Melanocyte of skin (primary cell): ENCODE data around the gene DCAF11. TPM values are rescaled to one million over a fixed set of nuclear protein-coding genes. Genes with fewer than 3 reads are reported as not detected.

ENCODE experiments used
- small RNA-seq, 2 donors: library from RNA; depleted of rRNA; stranded (forward); fragments of <200 nt; gene quantifications; one replicate each; pipeline ENCODE3, GENCODE V24; 2012
- total RNA-seq, 2 donors: library from RNA; depleted of rRNA; stranded (reverse); fragments of >200 nt; gene quantifications; 2 replicates each; pipeline ENCODE4 v1.2.3, GENCODE V29; 2012

The DCAF11 gene
- 10 to 100 TPM; 74.3 to 83.3 TPM for total RNA-seq

DNA sequence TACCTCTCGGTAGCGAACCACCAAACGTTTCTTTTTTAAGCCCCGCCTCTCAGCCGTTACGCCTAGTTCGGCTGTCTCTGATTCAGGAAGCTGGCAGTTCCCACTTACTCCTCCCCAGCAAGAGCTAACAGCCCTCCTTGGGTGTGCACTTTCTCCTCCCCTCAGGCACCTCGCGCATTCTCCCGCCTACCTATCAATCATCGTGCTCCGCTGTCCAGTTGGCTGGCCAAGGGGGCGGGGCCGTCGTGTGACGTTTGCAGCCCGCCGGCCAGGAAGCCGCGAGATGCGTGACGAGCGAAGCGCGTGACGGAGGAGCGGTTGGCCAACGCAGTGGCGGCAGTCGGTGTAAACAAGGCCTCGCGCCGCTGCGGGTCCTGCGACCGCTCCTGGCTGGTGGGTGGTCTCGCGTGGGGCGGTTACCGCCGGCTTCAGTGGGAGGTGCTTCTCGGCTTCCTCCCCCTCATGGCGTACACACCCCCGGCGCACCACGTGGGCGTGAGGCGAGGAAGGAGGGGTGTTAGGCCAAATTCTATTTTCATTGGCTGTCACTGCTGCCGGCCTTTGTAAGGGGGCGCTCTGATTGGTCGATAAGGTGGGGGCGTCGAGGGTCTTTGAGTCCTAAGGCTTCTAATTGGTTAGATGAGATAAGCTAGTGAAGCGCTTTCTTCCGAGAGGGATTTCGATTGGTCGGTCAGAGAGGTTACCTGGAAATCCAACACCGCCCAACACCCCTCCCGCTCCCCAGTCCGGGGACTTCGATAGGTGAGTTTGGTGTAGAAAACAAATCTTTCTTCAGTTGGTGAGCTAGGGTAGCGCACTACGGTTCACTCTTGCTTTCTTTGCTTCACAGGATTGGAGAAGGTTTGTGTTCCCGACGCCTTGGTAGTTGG, at the start of gene DCAF11, which contains the start of gene NRL:
Gene DCAF11, plus strand, starts transcription at position 246 of the 890 bp plus-strand sequence. CDS start 818 bp downstream, outside the sequence.
Gene NRL, minus strand, starts transcription at position 418 of the 890 bp plus-strand sequence. CDS start 32,101 bp downstream, outside the sequence.

DNA sequence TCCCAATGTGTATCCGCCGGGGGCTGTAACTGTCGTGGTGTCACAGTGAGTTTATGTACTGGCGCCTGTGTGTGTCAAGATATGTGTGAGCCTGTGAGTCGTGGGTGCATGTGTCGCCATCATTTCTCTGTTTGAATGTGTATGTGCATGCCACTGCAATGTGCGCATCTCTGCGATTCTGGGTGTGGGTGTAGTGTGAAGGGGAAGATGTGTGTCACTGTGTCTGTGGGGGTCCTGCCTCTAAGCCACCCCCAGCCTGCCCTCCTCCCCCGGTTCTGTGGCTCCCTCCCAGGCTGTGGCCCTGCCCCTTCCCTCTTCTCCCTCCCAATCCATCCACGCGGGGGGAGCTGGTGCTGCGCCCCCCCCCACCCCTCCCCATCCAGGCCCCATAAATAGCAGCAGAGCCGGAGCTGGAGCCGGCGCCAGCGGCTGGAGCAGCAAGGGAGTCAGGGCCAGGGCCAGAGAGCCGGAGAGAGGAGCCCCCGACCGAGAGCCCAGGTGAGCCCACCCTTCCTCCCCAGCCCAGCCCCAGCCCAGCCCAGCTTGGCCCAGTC, 43.4 kb upstream of the DCAF11 start, which contains the start of gene CPNE6:
Gene CPNE6, plus strand, starts transcription at position 419 of the 554 bp plus-strand sequence. CDS start 1,375 bp downstream, outside the sequence.

DNA sequence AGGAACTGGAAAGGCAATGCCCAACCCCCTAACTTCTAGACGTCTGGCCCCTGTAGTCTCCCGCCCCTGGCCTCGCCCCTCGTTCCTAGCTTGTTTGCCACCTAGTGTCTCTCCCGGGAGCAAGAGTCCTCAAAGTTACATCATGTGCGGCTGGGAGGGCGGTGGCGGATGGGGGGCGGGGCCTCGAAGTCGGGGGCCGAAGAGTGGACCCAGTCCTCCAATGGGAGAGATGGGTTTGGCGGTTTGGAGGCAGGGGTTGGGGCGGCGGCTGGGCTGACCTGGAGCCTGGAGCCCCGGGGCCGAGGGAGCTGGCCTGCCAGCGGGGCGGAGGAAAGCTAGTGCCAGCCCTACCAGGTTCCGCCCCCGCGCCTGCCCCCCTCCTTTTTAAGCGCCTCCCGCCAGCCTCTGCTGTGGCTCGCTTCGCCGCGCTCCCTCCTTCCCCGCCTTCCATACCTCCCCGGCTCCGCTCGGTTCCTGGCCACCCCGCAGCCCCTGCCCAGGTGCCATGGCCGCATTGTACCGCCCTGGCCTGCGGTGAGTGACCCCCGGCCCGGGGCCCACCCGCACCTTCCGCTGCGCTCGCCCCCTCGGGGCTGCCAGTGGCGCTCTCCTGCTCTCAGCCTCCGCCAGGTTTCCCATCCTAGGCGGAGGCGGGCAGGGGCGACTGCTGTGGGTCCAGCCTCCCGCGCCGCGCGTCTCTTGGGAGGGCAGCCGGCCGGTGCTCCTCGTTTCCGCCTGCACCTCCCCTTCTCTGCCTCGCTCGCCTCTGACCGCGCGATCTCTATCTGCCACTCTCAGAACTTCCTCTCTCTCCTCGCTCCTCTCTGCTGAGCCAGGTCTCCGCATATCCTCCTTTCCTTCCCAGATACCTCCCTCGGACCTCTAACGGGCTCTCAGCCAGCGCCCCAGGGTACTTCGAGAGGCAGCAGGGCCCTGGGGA, 20.4 kb upstream of the DCAF11 start, which contains the start of gene PCK2:
Gene PCK2, plus strand, starts transcription at position 411 of the 940 bp plus-strand sequence. Its CDS starts 95 bp downstream, at position 506.

GRCh38 chr14:24130380-24130716, 15.8 kb downstream of the DCAF11 start, which contains the start of gene FITM1:
TSS of gene FITM1 (plus strand) at chr14:24130659. CDS start at chr14:24131564, 905 bp downstream.

GRCh38 chr14:24135834-24136683, 21.5 kb downstream of the DCAF11 start, which contains the start of gene PSME1:
TSS of gene PSME1 (plus strand) at chr14:24136194. CDS start at chr14:24136263, 69 bp downstream.

GRCh38 chr14:24141097-24141880, 26.7 kb downstream of the DCAF11 start, which contains the start of gene EMC9:
TSS of gene EMC9 (minus strand) at chr14:24141591. CDS start at chr14:24141304, 287 bp downstream.

DNA sequence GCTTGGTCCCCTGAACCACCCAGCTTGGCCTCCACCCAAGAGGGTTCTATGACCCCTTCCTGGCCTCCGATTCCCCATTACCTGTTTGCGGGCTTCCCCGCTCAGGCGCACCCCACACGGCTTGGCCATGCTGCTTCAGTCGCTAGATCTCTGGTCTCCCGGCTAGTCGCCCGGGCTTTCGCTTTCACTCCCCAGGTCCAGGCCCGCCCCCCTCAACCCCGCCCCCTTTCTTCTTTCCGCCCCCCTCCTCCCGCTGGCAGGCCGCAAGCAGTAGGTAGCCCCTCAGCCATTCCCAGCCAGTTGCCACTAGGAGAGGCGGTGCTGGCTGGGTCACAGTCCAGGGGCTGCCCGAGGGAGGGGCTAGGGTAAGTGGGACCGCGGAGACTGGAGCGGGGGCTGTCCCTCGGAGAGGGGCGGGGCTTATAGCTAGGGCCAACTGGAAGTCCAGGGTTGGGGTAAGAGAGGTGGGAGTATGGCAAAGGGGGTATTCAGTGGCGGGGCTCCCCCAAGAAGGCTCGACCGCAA, 31.9 kb downstream of the DCAF11 start, which contains the start of gene PSME2:
Gene PSME2, minus strand, starts transcription at position 158 of the 525 bp plus-strand sequence. Its CDS starts 29 bp downstream, at position 129.

GRCh38 chr14:24146978-24147760, 32.6 kb downstream of the DCAF11 start, which contains the start of gene RNF31:
TSS of gene RNF31 (plus strand) at chr14:24147498. CDS start at chr14:24147699, 201 bp downstream.

GRCh38 chr14:24160850-24161804, 46.5 kb downstream of the DCAF11 start, which contains the start of gene IRF9:
TSS of gene IRF9 (plus strand) at chr14:24161265. CDS start at chr14:24162145, 880 bp downstream.

DNA sequence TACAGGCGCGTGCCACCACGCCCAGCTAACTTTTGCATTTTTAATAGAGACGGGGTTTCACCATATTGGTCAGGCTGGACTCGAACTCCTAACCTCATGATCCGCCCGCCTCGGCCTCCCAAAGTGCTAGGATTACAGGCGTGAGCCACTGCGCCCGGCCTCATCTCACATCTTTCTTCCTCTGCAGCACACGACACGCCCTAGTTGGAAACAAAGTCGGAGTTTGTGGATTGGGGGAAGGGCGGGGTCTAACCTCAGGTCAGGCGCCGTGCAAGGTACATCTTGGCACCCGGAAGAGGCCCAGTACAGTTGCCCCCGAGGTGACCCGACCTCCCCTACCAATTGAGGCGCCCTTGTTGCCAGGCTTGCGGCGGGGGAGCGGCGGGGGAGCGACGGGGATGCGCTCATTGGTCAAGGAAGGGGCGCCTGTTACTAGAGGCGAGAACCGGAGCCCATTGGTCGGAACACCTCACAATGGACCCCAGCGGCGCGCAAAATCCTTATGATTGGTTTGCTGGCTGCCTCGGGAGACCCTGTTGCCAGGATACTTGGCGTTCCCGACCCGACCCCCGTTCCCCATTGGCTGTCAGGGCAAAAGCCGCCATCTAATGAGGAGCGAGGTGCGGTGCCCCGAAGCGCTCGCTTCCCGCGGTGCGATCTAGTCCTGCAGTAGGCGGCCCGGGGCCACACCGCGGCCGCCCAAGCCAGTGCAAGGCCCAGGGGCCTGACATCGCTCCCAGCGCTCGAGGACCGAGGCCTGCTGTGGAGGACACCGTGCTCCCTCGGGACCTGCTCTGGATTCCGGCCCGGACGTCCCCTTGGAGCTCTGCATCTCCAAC, 57.1 kb downstream of the DCAF11 start, which contains the start of gene REC8:
Gene REC8, plus strand, starts transcription at position 659 of the 839 bp plus-strand sequence. CDS start 473 bp downstream, outside the sequence.

Small RNA genes lying within 50 kb of the gene (small RNA-seq; reads per million reads assigned to genes)
- 0 to 0.26 reads per million in 2 donors for gene IRF9
- 0.04 to 0.41 reads per million in 2 donors for gene RNA5SP383

Other genes with a start within 250 kb of the DCAF11 start
- gene DHRS4, start 161.0 kb upstream of the DCAF11 start, total RNA-seq, result 10 to 100 TPM; 30.6 to 34.4 TPM
- 10 to 100 TPM in 1 of 2 donors, 1 to 10 TPM in 1; 8.9 to 11.7 TPM for gene DHRS4L2, start 125.8 kb upstream of the DCAF11 start, total RNA-seq
- 1 to 10 TPM in 1 of 2 donors, under 1 TPM in 1; 1.00 to 1.7 TPM for gene CARMIL3, start 62.8 kb upstream of the DCAF11 start, total RNA-seq
- not detected for gene CPNE6, start 43.2 kb upstream of the DCAF11 start, total RNA-seq
- gene PCK2, start 20.5 kb upstream of the DCAF11 start, total RNA-seq, result 10 to 100 TPM in 1 of 2 donors, 1 to 10 TPM in 1; 9.3 to 16.7 TPM
- 1 to 10 TPM; 1.7 to 2.0 TPM for gene NRL, start 172 bp downstream of the DCAF11 start, total RNA-seq
- under 1 TPM in 1 of 2 donors, not detected in 1; 0.34 TPM for gene FITM1, start 15.9 kb downstream of the DCAF11 start, total RNA-seq
- gene PSME1, start 21.4 kb downstream of the DCAF11 start, total RNA-seq, result 100 to 1,000 TPM; 116 TPM
- gene EMC9, start 26.8 kb downstream of the DCAF11 start, total RNA-seq, result 10 to 100 TPM; 16.9 to 18.6 TPM
- gene PSME2, start 31.8 kb downstream of the DCAF11 start, total RNA-seq, result 100 to 1,000 TPM; 163 to 168 TPM
- 10 to 100 TPM; 58.8 to 76.9 TPM for gene RNF31, start 32.7 kb downstream of the DCAF11 start, total RNA-seq
- 100 to 1,000 TPM; 161 to 192 TPM for gene IRF9, start 46.5 kb downstream of the DCAF11 start, total RNA-seq
- gene REC8, start 57.3 kb downstream of the DCAF11 start, total RNA-seq, result 10 to 100 TPM in 1 of 2 donors, 1 to 10 TPM in 1; 8.9 to 29.0 TPM
- 10 to 100 TPM; 38.2 to 69.3 TPM for gene IPO4, start 74.0 kb downstream of the DCAF11 start, total RNA-seq
- gene TM9SF1, start 80.7 kb downstream of the DCAF11 start, total RNA-seq, result 10 to 100 TPM; 57.6 to 60.9 TPM
- not detected for gene TSSK4, start 90.9 kb downstream of the DCAF11 start, total RNA-seq
- gene CHMP4A, start 98.7 kb downstream of the DCAF11 start, total RNA-seq, result 10 to 100 TPM in 1 of 2 donors, 1 to 10 TPM in 1; 8.3 to 12.4 TPM
- gene MDP1, start 101.3 kb downstream of the DCAF11 start, total RNA-seq, result 1 to 10 TPM; 3.3 to 7.9 TPM
- 10 to 100 TPM; 80.2 to 96.6 TPM for gene NEDD8, start 117.6 kb downstream of the DCAF11 start, total RNA-seq
- gene GMPR2, start 118.2 kb downstream of the DCAF11 start, total RNA-seq, result 10 to 100 TPM; 39.9 to 64.6 TPM
- gene TINF2, start 127.8 kb downstream of the DCAF11 start, total RNA-seq, result 10 to 100 TPM; 44.6 to 52.7 TPM
- gene TGM1, start 148.4 kb downstream of the DCAF11 start, total RNA-seq, result under 1 TPM in 1 of 2 donors, not detected in 1; 0.34 TPM
- 10 to 100 TPM; 38.5 to 41.0 TPM for gene RABGGTA, start 156.8 kb downstream of the DCAF11 start, total RNA-seq
- 10 to 100 TPM; 11.0 to 20.3 TPM for gene DHRS1, start 185.0 kb downstream of the DCAF11 start, total RNA-seq
- 10 to 100 TPM; 23.1 to 28.3 TPM for gene NOP9, start 185.1 kb downstream of the DCAF11 start, total RNA-seq
- 1 to 10 TPM; 1.7 to 2.4 TPM for gene CIDEB, start 193.2 kb downstream of the DCAF11 start, total RNA-seq
- gene LTB4R2, start 195.4 kb downstream of the DCAF11 start, total RNA-seq, result 1 to 10 TPM; 3.3 to 4.5 TPM
- 1 to 10 TPM in 1 of 2 donors, under 1 TPM in 1; 1.00 to 2.1 TPM for gene LTB4R, start 196.7 kb downstream of the DCAF11 start, total RNA-seq
- under 1 TPM; under 0.01 to 0.34 TPM for gene ADCY4, start 220.3 kb downstream of the DCAF11 start, total RNA-seq
- gene RIPK3, start 225.2 kb downstream of the DCAF11 start, total RNA-seq, result 1 to 10 TPM; 3.4 to 3.7 TPM